Epithelial cell of esophagus (primary cell): Measurements from ENCODE around the gene LCNL1.

Experiments used
- DNase-seq: peaks from one replicate; pipeline ENCODE4 v3.0.0; 2010; ENCODE audit warnings: low read depth
- H3K4me3 ChIP-seq: 2 replicates; pipeline ENCODE4 v1.5.1; 2011; ENCODE audit warnings: mild to moderate bottlenecking, low read length, control low read depth
- CTCF ChIP-seq: IDR thresholded peaks from 2 replicates; pipeline ENCODE4 v1.5.1; 2011; ENCODE audit warnings: low read depth, mild to moderate bottlenecking, low read length, control low read depth, inconsistent platforms; ENCODE audit not compliant: insufficient read depth; ENCODE audit errors: missing control alignments

The LCNL1 gene

DNA sequence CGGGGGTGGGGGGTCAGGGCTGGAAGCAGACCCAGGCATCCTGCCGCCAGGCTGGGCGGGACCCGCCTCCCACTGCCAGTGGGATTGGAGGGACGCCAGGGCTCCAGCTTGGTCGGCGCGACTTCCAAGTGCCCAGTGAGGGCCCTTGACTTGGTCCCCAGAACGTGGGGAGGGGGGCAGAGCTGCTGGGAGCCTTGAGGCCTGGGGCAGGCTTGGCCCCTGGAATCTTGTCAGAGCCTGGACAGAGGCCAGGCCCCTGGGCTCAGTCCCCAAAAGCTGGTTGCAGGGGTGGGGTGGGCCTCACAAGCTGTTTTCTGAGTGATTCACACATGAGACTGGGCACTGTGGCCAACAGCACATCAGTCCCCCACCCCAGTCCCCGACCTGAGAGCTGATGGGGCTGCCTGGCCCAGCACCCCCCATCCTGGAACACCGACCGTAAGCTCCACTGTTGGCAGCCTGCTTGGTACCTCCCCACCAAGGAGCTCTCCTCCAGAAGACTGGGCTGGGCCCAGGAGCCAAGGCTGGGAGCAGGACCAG is 13.0 kb downstream of the LCNL1 start:
- H3K4me3 ChIP-seq = peak overlapping the region; percentile 43
- no peak for TF ChIP-seq CTCF
- peak; percentile 9 for DNase-seq

DNA sequence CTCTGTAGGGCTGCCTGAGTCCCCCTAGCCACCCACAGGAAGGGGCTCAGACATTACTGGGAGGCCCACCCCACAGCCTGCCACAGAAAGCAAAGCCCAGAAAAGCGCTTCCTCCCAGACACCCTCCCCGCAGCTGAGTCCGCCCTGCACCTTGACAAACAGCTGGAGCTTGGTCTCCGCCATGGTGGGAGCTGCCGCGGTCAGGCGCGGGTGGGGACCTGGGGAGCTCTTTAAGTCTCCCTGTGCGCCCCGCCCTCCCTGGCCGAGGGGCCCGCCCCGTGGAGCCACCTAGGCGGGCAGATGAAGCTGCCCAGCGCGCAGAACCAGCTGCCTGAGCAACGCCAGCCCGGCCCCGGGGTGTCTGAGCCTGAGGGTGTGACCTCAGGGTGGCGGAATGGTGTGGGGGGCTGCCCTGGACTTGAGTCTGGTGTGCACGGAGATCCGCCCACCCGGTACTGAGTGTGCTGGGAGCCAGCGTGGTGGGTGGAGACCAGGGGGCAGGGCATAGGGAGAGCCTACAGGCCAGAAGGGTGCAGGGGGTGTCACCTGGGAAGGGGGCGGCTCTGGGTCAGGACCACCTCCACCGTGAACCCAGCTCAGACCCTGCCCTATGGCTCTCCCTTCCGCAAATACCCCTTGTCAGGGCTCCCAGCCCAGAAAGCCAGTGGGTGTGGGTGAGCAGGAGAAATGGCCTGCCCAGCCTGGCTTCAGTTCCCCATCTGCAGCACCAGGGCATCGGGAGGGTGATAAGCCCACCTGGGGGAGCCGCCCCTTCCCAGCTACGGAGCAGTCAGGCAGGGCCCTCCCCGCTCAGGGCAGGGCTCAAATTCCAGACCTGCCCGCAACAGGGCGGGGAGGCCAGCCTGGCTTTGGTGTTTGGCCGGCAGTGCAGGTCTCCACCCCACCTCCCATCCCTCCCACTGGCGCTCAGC is 13.8 kb downstream of the LCNL1 start, which contains the start of gene CLIC3:
Gene CLIC3 (minus strand): TSS at position 208 of the 932 bp plus-strand sequence. CDS start 25 bp downstream, at position 183.
- peak; percentile 34 for DNase-seq
- H3K4me3 ChIP-seq = peak within 1 kb of the TSS; percentile 43
- TF ChIP-seq CTCF = no peak

- H3K4me3 ChIP-seq = no peak overlapping the region
- no peak for DNase-seq
- no peak for TF ChIP-seq CTCF
Observed at GRCh38 chr9:136997371-136997770, 14.6 kb downstream of the LCNL1 start.

GRCh38 chr9:136997830-136998234 is 15.0 kb downstream of the LCNL1 start:
- TF ChIP-seq CTCF = no peak
- no peak for DNase-seq
- no peak overlapping the region for H3K4me3 ChIP-seq

GRCh38 chr9:137000177-137000930 is 17.6 kb downstream of the LCNL1 start:
- H3K4me3 ChIP-seq = no peak overlapping the region
- DNase-seq = peak; percentile 59
- TF ChIP-seq CTCF = no peak

- TF ChIP-seq CTCF = no peak
- H3K4me3 ChIP-seq = no peak overlapping the region
- no peak for DNase-seq
Observed at GRCh38 chr9:137001857-137002645, 19.3 kb downstream of the LCNL1 start.
